Endothelial cell of umbilical vein (primary cell): ENCODE results near the gene TTC22. TPM values are rescaled to one million over a fixed set of nuclear protein-coding genes. Genes with fewer than 3 reads are reported as not detected.
A peak's percentile ranks its signal among the peaks of the same experiment; 100 is the strongest.

Experiments used
- Bru-seq: library from RNA; stranded (reverse); fragments of 400-500 nt; gene quantifications from one replicate; lab custom pipeline; 2021; lab: Mats Ljungman, UMichigan
- BruChase-seq, 2 experiments: library from RNA; stranded (reverse); fragments of 400-500 nt; gene quantifications; one replicate each; lab custom pipeline; 2021; lab: Mats Ljungman, UMichigan
- BruUV-seq: library from RNA; stranded (reverse); fragments of 400-500 nt; replicated peaks from 2 replicates; lab custom pipeline; 2021; lab: Mats Ljungman, UMichigan
- CTCF ChIA-PET: fragments of 300-600, 350-600 bp; sonication (Branson Sonifier 250); formaldehyde crosslinking; loops from one replicate; lab custom pipeline; 2021; ENCODE audit warnings: antibody characterized with exemption, inconsistent platforms; lab: Charles Lee
- POLR2A ChIA-PET: fragments of 300-600, 350-600 bp; sonication (Branson Sonifier 250); formaldehyde crosslinking; loops from one replicate; lab custom pipeline; 2021; ENCODE audit warnings: antibody characterized with exemption, inconsistent platforms; lab: Charles Lee
- DNase-seq: peaks from one replicate; pipeline ENCODE4 v3.0.0-alpha.2; 2011; ENCODE audit warnings: low read depth, low spot score
- FAIRE-seq: peaks from 2 replicates; lab custom pipeline; 2011; peaks lifted over from hg19 to GRCh38; lab: Jason Lieb, UNC
- H2AFZ ChIP-seq: 2 replicates; pipeline ENCODE4 v1.6.0; 2012; ENCODE audit warnings: low read depth, low read length, control low read depth, inconsistent platforms
- H3K27ac ChIP-seq: 2 replicates; pipeline ENCODE4 v1.5.1; 2011; ENCODE audit warnings: low read depth, mild to moderate bottlenecking, control low read depth, low read length, moderate library complexity; ENCODE audit not compliant: insufficient read depth
- H3K27me3 ChIP-seq, 2 experiments: 2 replicates each; pipeline versions ENCODE4 v1.6.0 to v1.6.1; 2011; ENCODE audit warnings: low read length in 2 of 2, mixed read lengths in 1 of 2; ENCODE audit not compliant: control insufficient read depth in 2 of 2, insufficient read depth in 2 of 2
- H3K36me3 ChIP-seq, 2 experiments: 2 replicates in 1 of 2; 3 replicates in 1 of 2; pipeline ENCODE4 v1.5.1; 2011; ENCODE audit warnings: low read length in 2 of 2, mild to moderate bottlenecking in 1 of 2, moderate library complexity in 1 of 2; ENCODE audit not compliant: control insufficient read depth in 2 of 2, insufficient read depth in 2 of 2; ENCODE audit errors: extremely low read depth in 1 of 2
- H3K4me1 ChIP-seq: 3 replicates; pipeline ENCODE4 v1.5.1; 2011; ENCODE audit warnings: mild to moderate bottlenecking, low read length; ENCODE audit not compliant: control insufficient read depth, insufficient read depth; ENCODE audit errors: extremely low read depth
- H3K4me2 ChIP-seq: 2 replicates; pipeline ENCODE4 v1.6.1; 2011; ENCODE audit warnings: low read length, control low read depth, mixed read lengths; ENCODE audit not compliant: insufficient read depth
- H3K4me3 ChIP-seq, 3 experiments: fragments of 200-600 bp in 1 of 3; sonication (generic), shearing (Covaris generic) in 1 of 3; replicated peaks in 1 of 3; 2 replicates each; pipeline ENCODE4 v1.5.1; 2011 to 2016; ENCODE audit warnings: control low read depth in 3 of 3, low read length in 3 of 3, mild to moderate bottlenecking in 2 of 3, inconsistent platforms in 1 of 3, low read depth in 1 of 3, moderate library complexity in 1 of 3; ENCODE audit not compliant: insufficient read depth in 1 of 3
- H3K79me2 ChIP-seq: 2 replicates; pipeline ENCODE4 v1.6.0; 2012; ENCODE audit warnings: low read length, inconsistent platforms; ENCODE audit not compliant: control insufficient read depth, insufficient read depth
- H3K9ac ChIP-seq: replicated peaks from 2 replicates; pipeline ENCODE3; 2011; ENCODE audit warnings: low read length, control low read depth; ENCODE audit not compliant: insufficient read depth; ENCODE audit errors: extremely low read depth
- H3K9me1 ChIP-seq: replicated peaks from 3 replicates; pipeline ENCODE4 v1.6.0; 2011; ENCODE audit warnings: mild to moderate bottlenecking, low read length; ENCODE audit not compliant: control insufficient read depth, insufficient read depth; ENCODE audit errors: extremely low read depth
- H3K9me3 ChIP-seq: replicated peaks from 2 replicates; pipeline ENCODE4 v1.5.1; 2012; ENCODE audit warnings: low read length, inconsistent platforms; ENCODE audit not compliant: control insufficient read depth, insufficient read depth
- H4K20me1 ChIP-seq: replicated peaks from 2 replicates; pipeline ENCODE3; 2011; ENCODE audit warnings: mild to moderate bottlenecking, low read length; ENCODE audit not compliant: control insufficient read depth, insufficient read depth; ENCODE audit errors: extremely low read depth
- CTCF ChIP-seq, 2 donors: IDR thresholded peaks; 1 replicate in 1 of 2; 2 replicates in 1 of 2; pipeline ENCODE4 v1.5.1; 2011; ENCODE audit warnings: low read length in 2 of 2, mild to moderate bottlenecking in 2 of 2, moderate library complexity in 2 of 2, control low read depth in 1 of 2, inconsistent platforms in 1 of 2, low read depth in 1 of 2; ENCODE audit not compliant: insufficient read depth in 1 of 2; ENCODE audit errors: extremely low read depth in 1 of 2
- EZH2 ChIP-seq: IDR thresholded peaks from 2 replicates; pipeline ENCODE4 v1.6.1; 2012; ENCODE audit warnings: borderline replicate concordance, low read depth, mild to moderate bottlenecking, moderate library complexity, low read length, inconsistent platforms; ENCODE audit not compliant: severe bottlenecking
- FOS ChIP-seq: IDR thresholded peaks from 2 replicates; pipeline ENCODE4 v1.6.1; 2011; ENCODE audit warnings: mild to moderate bottlenecking, low read length, moderate library complexity, borderline replicate concordance; ENCODE audit not compliant: insufficient read depth
- GATA2 ChIP-seq: IDR thresholded peaks from 2 replicates; pipeline ENCODE4 v1.7.0; 2011; ENCODE audit warnings: low read depth, mild to moderate bottlenecking, moderate library complexity, mixed read lengths, low read length; ENCODE audit not compliant: insufficient read length, insufficient read depth
- POLR2A ChIP-seq: IDR thresholded peaks from 2 replicates; pipeline ENCODE4 v1.6.1; 2012; ENCODE audit warnings: low read depth, mild to moderate bottlenecking, control low read depth, low read length
- dilution Hi-C: fragments of 300-500 bp; cut with MboI; formaldehyde crosslinking; loops from one replicate; pipeline ENCODE4 v1.15.0; 2019; ENCODE audit warnings: low sequenced_read_pairs; ENCODE audit not compliant: extremely low pct_ligation_motif_present
- intact Hi-C: fragments of 100-400 bp; cut with micrococcal nuclease; formaldehyde crosslinking; loops from one replicate; pipeline ENCODE4 v1.10.0; 2022
- long read RNA-seq: library from polyadenylated mRNA; stranded (forward); transcript quantifications from one replicate; pipeline ENCODE4 v2.0.0, GENCODE V29; 2021
- polyA minus RNA-seq, 3 experiments: library from RNA; depleted of rRNA, polyadenylated mRNA; stranded (reverse); fragments of >200 nt; gene quantifications; 1 replicate in 1 of 3; 2 replicates in 2 of 3; pipeline ENCODE4 v1.2.3, GENCODE V29; 2011
- polyA plus RNA-seq, 4 experiments: library from polyadenylated mRNA; depleted of rRNA in 3 of 4; stranded (reverse) in 3 of 4; unstranded in 1 of 4; fragments of >200 nt; gene quantifications; 2 replicates each; pipeline versions ENCODE4 v1.2.1 to v1.2.3, GENCODE V29; 2011 to 2012; ENCODE audit warnings: missing spikeins in 1 of 4
- total RNA-seq: library from RNA; stranded (reverse); gene quantifications from 2 replicates; pipeline ENCODE4 v1.2.3, GENCODE V29; 2021

Gene TTC22
- total RNA-seq (not detected in 2 replicates), polyA plus RNA-seq (not detected in 2 replicates), polyA minus RNA-seq (not detected in 2 replicates), Bru-seq, nascent RNA (not detected), BruChase-seq, experiment 1, labeled RNA remaining after a 6-hour chase (percentile 5 among the genes with signal in this experiment), BruChase-seq, experiment 2, labeled RNA remaining after a 2-hour chase (percentile 5 among the genes with signal in this experiment)
- not detected in 2 replicates for polyA plus RNA-seq (2011; cell fraction: cytosol; rRNA removed)
- polyA plus RNA-seq (2011; cell fraction: nucleus; rRNA removed): not detected in 2 replicates
- not detected in 2 replicates for polyA plus RNA-seq (2012)
- not detected for polyA minus RNA-seq (2011; cell fraction: cytosol; rRNA and poly(A)+ RNA removed)
- not detected in 2 replicates for polyA minus RNA-seq (2011; cell fraction: nucleus; rRNA and poly(A)+ RNA removed)
- long read RNA-seq: 0 reads

DNA sequence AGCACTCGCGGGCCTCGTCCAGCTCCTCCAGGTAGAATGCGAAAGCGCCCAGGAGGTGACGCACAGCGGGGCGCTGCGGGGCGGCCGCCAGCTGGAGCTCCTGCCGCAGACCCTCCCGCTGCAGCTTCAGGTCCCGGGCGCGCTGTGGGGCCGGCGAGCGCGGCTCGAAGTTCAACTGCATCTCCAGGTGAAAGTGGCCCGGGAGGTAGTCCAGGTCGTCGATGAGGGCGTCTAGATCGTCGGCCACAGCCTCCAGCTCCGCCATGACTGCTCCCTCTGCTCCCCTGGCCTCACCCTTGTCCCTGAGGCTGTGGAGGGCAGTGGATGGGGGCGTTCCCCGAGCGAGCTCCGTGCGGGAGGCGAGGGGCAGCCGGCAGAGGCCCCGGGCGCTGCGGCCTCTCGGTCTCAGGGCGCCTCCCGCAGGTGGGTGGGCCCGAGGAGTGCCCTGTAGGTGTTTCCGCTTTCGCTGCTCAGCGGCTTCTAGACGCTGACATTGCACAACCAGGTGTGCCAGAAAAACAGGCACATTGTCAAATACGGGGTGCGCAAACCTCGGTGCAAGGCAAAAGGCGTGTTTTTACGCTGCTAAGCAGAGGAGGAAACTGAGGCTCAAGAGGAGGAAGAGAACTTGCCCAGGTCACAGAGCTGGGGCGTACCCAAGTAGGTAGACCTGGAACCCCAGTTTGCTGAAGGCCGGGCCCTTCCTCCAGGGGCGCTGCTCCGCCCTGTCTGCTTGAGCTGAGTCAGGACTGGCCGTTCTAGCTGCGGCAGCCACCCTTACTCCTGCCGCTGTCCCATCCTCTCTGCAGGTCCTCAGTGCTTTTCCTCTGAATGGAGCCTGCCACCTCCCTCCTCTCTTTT is at the start of gene TTC22:
Gene TTC22, minus strand, starts transcription at position 425 of the 861 bp plus-strand sequence. Its CDS starts 160 bp downstream, at position 265.
- H3K79me2 ChIP-seq: no peaks in the 10 kb centered on the region
- H3K27ac ChIP-seq: no peak within 1 kb of the TSS
- dilution Hi-C loops (no loop called here), intact Hi-C loops (no loop called here)
- peaks cover 4% of the 10 kb centered on the region for H3K4me1 ChIP-seq
- no peak for DNase-seq
- POLR2A ChIA-PET: interaction anchor here (0.6 kb wide), 1 partner anchor 15 kb away, joined by 12 read pairs; no protein-coding TSS in a partner anchor
- H4K20me1 ChIP-seq: no peaks in the 10 kb centered on the region
- H3K9me1 ChIP-seq: no peaks in the 10 kb centered on the region
- H3K4me2 ChIP-seq: no peak within 1 kb of the TSS
- H3K36me3 ChIP-seq: no peaks in the 10 kb centered on the region
- H3K27me3 ChIP-seq: peaks cover 28 to 31% of the 10 kb centered on the region in 2 experiments
- H3K4me3 ChIP-seq: no peak within 1 kb of the TSS
- no peak for FAIRE-seq
- H2AFZ ChIP-seq: no peak within 1 kb of the TSS
- H3K9ac ChIP-seq: no peak within 1 kb of the TSS
- CTCF ChIA-PET: interaction anchor here (0.7 to 1.9 kb wide), 2 partner anchors 9 to 923 kb away, joined by 3 to 5 read pairs; no protein-coding TSS in a partner anchor
- no peaks in the 10 kb centered on the region for H3K9me3 ChIP-seq
- no TSS peak for BruUV-seq
- TF ChIP-seq FOS (no peak), GATA2 (no peak), CTCF (IDR thresholded peaks at IDR 0.05; ENCODE audit: extremely low read depth in 1 of 2, insufficient read depth in 1 of 2, low read depth in 1 of 2, low read length in 2 of 2) (peak in 1 of 2 donors; percentile 30), EZH2 (peak; percentile 73), POLR2A (no peak)
